ENCODE results near the gene MCTP2.

DNA sequence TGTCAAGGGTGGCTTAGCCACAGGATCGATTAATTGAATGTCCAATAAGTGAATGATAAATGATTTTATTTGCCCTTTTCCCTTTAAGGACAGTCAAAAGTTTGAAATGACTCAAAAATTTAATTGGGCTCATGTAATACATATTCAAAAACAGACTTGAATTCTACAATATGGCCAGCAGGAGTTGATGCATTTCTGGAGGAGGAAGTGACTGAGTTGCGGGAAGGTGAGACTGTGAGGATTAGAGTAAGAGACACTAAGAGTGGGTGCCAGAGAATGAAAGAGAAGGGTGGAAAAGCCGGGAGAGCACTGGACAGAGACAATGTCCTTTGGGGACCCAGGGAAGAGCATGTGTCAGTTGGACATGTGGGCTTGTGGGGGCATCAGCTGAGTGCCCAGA is 83.3 kb downstream of the MCTP2 start:
- TF ChIP-seq, protein P1, sequence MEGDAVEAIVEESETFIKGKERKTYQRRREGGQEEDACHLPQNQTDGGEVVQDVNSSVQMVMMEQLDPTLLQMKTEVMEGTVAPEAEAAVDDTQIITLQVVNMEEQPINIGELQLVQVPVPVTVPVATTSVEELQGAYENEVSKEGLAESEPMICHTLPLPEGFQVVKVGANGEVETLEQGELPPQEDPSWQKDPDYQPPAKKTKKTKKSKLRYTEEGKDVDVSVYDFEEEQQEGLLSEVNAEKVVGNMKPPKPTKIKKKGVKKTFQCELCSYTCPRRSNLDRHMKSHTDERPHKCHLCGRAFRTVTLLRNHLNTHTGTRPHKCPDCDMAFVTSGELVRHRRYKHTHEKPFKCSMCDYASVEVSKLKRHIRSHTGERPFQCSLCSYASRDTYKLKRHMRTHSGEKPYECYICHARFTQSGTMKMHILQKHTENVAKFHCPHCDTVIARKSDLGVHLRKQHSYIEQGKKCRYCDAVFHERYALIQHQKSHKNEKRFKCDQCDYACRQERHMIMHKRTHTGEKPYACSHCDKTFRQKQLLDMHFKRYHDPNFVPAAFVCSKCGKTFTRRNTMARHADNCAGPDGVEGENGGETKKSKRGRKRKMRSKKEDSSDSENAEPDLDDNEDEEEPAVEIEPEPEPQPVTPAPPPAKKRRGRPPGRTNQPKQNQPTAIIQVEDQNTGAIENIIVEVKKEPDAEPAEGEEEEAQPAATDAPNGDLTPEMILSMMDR (IDR thresholded peaks at IDR 0.05): no peak
- TF ChIP-seq TCF7L2 (IDR thresholded peaks at IDR 0.05; ENCODE audit: low read depth, low read length): no peak
- no peak for TF ChIP-seq POLR2AphosphoS5 (IDR thresholded peaks at IDR 0.05; ENCODE audit: low read depth, low read length)
- TF ChIP-seq SIN3A (IDR thresholded peaks at IDR 0.05; ENCODE audit: borderline replicate concordance, insufficient read depth, low read depth, low read length): no peak
- TF ChIP-seq, protein P2, sequence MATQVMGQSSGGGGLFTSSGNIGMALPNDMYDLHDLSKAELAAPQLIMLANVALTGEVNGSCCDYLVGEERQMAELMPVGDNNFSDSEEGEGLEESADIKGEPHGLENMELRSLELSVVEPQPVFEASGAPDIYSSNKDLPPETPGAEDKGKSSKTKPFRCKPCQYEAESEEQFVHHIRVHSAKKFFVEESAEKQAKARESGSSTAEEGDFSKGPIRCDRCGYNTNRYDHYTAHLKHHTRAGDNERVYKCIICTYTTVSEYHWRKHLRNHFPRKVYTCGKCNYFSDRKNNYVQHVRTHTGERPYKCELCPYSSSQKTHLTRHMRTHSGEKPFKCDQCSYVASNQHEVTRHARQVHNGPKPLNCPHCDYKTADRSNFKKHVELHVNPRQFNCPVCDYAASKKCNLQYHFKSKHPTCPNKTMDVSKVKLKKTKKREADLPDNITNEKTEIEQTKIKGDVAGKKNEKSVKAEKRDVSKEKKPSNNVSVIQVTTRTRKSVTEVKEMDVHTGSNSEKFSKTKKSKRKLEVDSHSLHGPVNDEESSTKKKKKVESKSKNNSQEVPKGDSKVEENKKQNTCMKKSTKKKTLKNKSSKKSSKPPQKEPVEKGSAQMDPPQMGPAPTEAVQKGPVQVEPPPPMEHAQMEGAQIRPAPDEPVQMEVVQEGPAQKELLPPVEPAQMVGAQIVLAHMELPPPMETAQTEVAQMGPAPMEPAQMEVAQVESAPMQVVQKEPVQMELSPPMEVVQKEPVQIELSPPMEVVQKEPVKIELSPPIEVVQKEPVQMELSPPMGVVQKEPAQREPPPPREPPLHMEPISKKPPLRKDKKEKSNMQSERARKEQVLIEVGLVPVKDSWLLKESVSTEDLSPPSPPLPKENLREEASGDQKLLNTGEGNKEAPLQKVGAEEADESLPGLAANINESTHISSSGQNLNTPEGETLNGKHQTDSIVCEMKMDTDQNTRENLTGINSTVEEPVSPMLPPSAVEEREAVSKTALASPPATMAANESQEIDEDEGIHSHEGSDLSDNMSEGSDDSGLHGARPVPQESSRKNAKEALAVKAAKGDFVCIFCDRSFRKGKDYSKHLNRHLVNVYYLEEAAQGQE (IDR thresholded peaks at IDR 0.05; ENCODE audit: insufficient read depth in 1 of 2, low read depth in 2 of 2, low read length in 1 of 2): no peak

Measured in Panc1 (cell line).